Stimulated activated CD4-positive, alpha-beta T cell treated with anti-CD3 and anti-CD28 coated beads, TNF-alpha, amount 100 ng/mL, for 1 hour (primary cell): ENCODE results near the gene LHX4.

ENCODE experiments used
- DNase-seq, 3 donors: peaks; one replicate each; pipeline ENCODE4 v3.0.0-alpha.2; 2020; ENCODE audit warnings: low read depth in 3 of 3, low spot score in 1 of 3

Gene LHX4

DNA sequence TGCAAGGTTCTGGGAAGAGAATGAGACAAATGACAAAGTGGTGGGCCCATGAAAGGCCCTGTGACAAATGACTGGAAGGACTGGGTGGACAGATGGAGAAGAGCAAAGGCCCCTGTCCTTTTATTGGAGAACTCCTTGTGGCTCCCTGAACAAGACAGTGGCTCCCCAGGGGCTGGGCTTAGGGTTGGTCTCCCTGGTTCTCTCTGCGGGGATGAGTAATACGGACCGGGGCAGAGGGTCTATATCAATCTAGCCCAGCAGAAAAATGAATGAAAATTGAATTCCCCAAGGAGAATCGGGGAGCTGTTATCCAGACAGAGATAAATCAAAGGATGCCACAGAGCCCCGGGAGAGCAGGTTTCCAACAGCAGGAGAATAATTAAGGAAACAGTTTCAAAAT is 5.2 kb upstream of the LHX4 start:
- no peak for DNase-seq

DNA sequence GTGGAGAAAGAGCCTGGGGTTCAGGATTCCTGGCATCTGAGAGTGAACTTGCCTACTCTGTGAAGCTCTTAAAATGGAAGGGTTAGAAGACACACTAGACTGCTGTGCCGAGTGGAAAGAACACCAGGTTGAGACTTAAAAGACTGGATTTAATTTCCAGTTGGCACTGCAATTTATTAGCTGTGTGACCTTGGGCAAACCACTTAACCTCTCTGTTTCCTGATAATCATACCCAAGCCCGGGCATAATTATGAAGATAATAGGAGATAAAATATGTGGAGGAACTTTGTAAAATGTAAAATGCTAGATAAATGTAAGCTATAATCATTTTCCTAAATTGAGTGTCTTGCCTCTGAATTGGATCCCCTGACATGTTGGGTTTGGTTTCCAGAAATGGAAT is 4.7 kb upstream of the LHX4 start:
- no peak for DNase-seq

DNA sequence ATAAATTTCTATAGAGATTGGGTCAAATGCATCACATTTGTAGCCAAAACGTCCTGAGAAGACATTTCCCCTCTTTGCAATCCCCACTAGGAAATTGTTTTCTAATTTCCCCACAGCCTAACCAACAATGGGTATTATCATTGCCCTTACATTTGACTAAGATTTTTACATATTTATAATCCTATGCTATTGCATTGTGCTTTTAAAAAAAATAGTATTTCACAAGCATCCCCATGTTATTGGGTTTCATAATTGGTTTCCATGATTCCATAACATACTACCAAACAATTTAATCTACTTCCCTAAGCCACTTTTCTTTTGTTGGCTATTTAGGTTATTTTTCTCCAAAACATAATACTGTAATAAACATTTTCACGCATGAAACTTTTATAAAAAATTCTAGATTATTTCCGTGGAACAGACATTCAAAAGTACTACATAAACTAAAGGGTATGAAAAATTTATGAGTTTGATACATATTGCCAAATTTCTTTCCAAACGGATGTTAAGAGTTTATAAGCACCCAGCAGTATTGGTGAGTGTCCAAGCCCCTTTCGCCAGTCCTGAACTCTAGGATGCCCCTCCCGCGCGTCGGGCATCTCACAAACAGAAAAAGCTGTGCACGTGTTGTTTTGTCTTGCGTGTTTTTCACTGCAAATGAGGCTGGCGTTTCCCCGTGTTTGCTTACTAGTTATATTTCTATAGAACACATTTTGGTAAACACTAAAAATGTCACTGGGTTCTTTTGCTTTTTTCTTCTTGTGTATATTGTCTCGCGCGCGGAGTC is 2.0 kb upstream of the LHX4 start:
- DNase-seq: no peak

DNA sequence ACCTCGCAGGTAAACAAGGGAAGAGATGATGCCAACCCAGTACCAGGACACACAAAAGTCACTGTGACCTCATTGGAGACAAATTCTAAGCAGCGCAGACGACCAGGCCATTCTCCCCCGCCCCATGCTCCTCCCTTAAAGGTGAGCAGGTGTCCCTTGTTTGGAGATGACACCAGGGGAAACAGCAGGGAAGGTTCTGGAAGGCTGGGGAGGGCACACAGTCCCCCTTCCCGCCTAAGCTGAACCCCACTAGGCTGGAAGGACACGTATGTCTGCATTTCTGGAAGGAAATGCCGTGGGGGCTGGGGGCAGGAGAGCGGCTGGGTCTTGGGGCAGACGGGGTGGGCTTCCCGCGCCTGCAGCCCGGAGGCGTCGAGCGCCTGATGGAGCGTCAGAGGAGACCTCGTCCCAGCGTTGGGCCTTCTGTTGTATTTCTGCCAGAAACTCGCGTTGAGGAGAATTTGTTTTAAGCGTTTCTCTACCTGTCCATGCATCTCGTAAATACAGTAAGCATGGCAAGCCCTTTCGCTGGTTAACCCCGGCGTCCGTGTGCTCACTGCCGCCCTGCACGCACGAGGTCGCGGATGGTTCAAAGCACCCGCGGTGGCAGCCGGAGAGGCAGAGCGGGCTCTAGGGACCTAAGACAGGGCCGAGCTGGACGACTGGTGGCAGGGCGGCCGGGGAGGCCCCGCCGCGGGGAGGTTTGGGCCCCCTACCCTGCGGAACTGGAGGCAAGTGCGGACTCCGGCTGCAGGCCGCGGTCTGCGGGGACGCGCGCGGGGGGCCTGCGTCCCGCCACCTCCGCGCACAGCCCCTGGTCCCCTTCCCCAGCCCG is 1.2 kb upstream of the LHX4 start:
- DNase-seq: no peak

DNA sequence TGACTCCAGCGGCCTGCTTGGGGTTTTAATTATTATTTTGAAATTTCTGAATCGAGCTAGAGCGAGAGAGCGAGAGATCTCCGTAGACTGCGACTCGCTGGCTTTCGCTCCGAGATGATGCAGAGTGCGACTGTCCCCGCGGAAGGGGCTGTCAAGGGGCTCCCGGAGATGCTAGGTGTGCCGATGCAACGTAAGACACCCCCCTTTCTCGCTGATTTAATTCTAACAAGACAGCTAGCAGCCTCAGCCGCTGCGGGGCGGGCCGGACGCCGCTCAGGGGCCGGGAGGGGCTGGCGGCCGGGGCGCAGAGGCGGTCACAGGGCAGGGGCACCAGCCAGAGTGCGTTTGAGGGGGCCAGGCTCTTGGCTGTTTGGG is 339 bp downstream of the LHX4 start:
- no peak for DNase-seq

DNA sequence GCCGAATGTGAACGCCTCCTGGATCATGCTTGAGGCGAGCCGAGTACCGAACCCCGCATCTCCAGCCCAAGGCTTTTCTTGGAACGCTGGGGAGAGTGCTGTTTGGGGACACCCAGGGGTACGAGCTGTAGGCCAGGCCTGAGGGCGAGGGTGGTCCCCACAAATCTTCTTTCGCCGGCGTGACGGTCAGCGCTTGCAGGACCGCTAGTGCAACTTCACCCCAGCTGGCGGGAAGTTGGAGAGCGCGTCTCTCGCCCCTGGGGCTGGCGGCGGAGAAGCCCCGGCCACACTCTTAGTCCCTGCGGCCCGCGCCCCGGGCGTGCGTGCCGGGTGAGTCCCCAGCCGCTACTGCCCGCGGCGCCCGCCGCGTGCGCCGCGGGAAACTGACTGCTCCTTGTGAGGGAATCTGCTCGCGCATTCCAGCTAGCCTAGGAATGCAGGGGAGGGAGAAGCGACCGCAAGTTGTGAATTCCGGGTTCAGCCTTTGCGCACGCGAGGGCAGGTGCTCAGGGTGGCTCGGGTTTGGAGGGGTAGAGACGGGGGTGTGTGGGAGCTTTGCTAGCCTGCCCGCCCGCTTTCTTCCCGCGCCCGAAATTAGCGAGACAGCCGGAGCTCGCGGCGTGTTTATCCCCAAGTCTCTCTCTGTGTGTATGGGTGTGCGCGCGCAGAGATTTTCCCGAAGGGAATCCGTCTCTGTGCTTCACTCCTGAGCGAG is 884 bp downstream of the LHX4 start:
- no peak for DNase-seq

DNA sequence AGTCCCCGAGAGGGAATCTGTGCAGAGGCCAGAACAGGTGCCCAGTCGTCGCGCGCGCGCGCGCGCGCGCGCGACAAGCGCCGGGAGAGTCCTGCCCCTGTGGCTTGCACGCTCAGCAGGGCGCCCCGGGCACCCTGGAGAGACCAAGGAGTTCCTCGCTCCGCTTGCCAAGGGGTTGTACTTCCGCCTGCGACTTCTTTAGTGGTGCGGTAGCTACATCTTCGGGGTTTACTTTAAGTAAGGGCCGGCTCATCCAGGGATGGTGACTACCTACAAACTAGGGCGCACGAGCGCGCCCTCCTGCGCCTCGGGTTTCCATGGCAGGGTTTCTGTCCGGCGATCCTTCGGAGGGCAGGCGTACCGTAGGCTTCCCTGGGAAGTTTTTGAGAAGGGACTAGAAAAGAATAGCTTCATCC is 1.4 kb downstream of the LHX4 start:
- DNase-seq: no peak

DNA sequence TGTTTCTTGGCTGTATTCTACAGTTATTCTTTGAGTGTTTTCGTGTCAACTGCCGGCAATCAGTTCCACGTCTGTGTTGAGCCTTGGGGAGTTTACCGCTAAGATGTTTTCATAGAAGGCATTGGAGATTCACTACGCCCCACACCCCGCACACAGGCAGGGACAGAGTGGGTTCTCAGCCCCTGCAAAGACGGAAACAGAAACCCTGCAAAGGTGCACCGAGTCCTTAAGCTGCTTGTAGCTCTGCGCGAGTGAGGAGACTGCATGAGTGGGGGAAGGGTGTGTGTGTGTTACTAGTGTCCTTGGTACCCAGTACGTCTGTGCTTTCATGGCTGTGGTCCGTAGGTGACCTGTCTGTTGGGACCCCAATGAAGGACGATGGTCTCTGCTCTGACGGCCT is 1.9 kb downstream of the LHX4 start:
- no peak for DNase-seq

DNA sequence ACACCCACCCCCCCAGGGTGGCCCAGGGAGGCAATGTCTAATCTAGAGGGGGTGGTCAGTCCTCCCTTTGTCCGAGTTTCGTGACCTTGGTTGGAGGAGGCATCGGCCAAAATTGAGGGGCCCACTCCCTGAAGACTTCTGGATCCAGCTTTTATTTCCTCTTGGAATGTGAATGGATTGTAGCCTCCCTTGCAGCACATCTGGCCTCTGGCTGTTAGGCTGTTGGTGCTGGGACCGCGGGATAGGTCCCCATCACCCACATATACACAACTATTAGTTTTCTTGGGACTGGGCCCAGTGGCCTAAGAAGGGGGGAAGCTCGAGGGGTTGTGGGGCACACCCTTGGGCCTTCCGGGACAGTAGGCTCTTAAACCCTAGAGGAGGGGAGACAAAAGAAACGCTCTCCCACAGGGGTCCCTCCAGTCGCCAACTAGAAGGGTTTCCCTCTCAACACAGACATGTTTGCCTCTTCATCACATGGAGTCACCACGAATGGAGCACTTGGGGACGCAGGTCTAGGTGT is 2.5 kb downstream of the LHX4 start:
- no peak for DNase-seq

DNA sequence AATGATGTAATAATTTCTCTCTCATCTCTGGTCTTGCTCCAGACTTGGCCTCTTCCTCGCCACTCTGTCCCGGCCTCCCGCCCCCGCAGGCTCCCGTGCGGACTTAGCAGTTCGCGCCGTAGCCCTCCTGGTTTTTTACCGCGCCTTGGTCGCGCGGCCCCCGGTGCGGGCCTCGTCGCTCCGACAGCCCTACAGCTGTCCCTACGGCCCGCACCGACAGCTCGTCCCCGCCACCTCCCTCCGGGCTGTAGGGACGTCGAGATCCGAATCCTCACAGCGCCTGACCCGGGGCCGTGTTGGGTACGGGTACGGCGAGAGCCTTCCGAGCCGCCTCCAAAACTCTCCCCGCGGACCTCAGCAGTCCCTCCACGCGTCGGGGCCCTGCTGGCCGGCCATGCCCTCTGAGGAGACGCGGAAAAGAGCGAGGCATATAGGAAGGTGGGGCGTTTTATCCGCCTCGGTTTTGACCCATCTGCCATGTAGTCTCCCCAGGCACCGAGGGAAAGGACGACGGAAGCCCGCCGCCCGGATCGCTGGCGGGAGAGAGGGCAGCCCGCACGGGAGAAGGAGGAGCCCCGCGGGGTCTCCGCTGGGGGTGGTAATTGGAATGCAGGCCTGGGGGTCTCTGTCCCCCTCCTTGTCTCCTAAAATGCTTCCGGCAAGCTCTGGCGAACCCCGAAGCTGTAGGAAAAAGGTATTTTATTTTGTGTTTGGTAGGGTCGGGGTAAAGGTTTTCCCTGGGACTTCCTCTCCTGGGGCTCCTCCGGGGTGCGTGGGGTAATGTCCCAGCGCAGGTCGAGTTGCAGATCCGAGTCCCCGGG is 3.3 kb downstream of the LHX4 start:
- no peak for DNase-seq

DNA sequence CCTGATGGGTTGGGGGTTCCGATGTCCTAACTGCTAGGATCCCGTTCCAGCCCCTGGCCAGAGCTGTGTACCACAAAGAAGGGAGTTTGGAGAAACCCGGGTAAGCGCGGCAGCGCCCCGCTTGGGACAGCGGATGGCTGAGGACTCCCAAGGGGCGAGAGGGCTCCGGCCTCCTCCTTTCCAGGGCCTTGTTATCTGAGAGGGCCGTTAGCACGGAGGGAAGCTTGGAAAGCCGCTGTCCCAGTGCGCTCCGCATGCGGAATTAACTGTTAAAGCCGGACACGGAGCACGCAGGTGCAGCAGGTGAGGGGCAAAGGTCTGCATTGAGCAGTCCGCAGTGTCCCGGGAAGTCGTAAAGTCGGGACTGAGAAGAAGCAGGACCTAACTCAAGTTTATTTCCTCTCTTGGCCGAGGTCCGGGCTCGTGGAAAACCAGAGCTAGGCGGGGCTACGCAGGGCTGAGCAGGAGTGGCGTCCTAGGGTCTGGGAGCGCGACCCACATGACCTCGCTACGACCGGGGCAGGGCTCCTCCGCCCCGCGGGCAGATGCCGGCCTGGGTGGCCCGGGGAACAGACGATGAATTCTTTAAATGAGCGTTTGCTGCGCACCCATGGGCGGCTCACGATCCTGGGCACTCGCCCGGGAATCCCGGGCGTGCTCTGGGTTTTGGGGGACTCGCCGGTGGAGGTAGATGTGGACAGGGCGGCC is 4.5 kb downstream of the LHX4 start:
- DNase-seq: no peak

DNA sequence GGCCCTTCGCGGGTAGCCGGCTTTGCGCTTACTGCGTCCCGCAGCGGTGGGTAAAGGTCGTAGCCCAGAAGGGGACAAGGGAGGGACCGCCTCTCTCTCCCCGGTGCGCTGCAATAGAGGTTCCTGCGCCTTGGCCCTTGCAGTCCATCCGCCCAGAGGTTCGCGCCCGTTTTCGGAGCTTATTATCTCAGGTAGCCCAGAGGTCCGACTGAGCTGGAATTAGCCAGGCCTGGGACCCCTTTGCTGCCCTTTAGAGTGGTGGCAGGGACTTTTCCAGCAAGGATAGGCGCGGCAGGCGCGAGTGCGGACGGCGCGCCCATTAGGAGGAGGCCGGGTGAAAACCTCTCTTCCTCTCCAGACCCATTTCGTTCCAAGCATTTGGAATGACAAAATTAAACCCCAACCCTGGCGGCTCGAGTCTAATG is 5.0 kb downstream of the LHX4 start:
- DNase-seq: no peak

DNA sequence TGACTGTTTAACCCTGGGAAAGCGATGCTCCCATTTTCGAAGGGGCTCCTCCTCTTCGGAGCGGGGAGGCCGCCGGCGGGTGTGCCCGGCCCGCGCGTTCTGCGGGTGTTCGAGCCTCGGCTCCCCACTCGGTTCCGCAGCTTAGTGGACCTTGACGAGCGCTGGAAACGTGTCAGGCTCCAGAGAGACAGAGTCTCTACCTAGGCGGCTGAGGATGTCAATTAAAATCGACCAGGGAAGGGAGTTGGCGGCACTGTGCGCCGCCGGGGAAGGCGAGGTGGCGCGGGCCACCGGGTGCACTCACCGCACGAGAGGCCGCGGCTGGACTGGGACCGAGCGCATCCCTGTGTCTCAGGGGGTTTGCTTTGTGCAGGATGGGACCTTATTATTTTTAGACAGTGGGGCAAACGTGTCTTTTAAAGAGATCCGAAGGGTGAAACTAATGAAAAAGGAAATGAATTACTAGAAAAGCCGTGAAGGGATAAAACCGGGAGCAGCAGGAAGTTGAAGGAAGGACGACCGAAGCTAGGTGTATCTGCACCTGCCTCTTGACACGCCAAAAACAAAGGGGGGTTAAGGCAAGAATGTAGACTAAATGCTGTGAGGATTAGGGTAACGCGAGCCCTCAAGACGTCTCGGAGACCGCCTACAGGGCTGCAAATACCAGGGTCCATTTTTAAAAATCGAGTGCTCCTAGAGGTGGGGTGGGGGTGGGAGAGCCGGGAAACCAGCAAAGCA is 5.6 kb downstream of the LHX4 start:
- DNase-seq: no peak

DNA sequence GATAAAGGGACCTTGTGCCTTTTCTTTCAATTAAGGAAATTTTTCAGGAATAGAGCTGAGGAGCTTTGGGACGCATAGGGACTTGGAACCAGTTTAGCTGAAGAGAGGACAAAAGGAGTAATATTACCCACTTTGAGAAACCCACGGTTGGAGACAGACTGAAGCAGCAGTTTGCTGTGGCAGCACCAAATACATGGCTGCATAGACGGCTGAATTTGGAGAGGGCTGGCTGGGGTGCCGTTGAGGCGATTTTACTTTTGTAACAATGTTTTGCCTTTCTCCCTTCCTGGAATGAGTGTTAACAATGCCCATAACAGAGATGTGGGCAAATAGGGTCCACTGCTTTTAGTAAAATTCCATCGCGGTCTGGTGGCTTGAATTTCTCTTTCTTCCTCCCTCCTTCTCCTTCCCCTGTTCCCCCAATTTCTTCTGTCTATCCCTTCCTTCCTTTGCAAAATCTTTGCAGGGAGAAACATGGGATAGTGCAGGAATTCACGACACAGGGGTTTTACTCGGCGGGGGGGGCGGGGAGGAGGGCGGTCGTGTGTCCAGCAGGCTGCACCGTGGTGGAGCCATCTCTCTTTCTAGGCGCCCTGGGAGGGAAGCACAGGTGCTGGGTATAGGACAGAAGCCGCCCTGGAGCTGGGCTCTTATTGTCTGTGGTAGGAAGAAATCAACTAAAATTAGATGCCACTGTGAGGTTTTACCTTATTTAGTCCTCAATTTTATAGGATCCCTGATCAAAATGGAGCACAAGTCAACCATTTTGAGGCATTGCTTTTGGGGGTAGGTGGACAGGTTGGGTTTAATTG is 6.8 kb downstream of the LHX4 start:
- no peak for DNase-seq

DNA sequence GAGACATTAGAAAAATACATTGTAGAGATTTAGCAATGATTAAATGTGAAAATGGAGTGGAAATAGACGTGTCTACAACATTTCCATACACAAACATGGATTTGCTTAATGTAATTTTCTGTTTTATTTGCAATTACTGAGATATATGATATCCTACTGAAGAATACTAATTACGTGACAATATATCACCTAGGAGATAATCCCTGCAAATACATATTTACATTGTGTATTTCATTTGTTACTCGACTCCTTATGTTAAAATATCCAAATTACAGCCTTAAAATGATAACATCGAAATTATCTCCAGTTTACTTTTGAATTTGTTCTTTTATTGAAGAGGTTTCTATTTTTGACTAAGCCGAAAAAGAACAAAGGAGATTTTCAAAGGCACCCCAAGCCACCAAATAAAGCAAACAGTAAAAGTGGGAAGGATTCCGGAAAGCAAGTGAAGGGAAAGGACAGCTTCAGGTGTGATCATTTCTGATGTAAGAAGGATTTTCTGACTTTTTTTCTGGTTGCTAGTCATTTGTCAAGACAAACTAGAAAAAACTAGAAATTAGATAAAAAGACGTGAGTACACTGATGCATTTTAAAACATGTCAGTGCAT is 7.9 kb downstream of the LHX4 start:
- no peak for DNase-seq

DNA sequence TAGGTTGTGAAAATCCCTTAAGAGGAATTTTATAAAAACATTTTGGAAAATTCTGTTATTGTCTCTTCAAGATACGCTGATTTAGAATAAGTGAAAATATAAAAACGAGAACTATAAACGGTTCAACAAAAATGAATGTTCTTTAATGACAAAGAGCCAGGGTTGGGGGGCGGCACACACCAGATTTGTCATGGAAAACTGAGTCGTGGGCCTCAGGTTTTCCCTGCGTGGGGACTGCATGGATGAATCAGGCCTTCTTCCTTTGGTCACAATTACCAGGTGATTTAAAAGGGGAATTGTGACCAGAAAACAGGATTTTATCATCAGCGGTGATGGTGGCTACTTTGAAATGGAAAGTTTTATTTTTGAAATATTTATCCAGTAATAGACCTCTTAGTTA is 8.6 kb downstream of the LHX4 start:
- no peak for DNase-seq

DNA sequence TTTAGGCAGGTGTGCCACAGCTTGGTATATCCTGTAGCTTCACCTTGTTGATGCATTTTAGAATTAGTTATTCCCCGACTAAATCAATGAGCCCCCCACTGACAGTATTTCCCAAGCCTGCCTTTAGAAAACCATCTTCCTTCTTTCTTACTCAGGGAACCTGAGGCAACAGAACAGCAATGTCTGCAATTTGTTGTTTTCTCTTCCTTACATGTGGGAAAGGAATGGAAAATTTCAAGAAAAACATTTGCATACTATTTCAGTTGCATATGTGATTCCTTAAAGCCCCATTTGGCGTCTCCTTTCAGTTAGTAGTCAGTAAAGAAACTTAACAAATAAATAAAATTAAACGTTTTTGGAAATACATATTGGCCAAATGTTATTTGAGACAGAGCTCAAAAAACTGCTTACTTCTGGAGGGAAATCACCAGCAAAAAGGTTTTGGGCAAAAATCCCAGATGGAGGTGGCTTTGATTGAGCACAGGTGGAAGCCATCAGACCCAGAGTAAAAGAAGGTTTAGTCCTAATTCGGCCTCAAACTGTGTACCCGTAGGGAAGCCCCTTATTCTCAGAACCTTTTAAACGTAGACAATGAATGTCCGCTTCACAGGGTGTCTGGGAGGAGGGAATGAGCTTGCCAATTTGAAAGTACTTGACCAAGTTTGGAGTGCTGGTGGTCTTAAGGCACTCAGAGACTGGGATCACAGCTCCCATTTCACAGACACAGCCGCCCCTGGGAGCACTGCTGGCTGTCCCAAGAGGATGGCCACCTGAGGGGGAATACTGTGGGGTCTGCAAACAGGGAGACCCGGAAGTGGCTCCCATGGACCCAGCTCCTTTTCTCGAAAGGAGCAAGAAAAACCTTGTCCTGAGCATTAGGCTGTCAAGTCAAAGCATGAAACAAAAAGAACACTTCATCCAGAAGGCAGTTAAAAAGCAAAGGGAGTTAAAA is 9.4 kb downstream of the LHX4 start:
- DNase-seq: no peak
